PFSK-1 (cell line): ENCODE measurements around the gene CAMTA1.

Experiments
- POLR2AphosphoS5 ChIP-seq: IDR thresholded peaks from 2 replicates; pipeline ENCODE4 v1.6.1; 2012; ENCODE audit warnings: low read depth, mild to moderate bottlenecking, control low read depth, low read length, moderate library complexity
- REST ChIP-seq, 2 experiments: IDR thresholded peaks; 2 replicates each; pipeline versions ENCODE4 v1.6.1 to v1.8.0; 2011 to 2012; ENCODE audit warnings: low read depth in 2 of 2, low read length in 2 of 2, control low read depth in 1 of 2, inconsistent platforms in 1 of 2, mild to moderate bottlenecking in 1 of 2, moderate library complexity in 1 of 2; ENCODE audit not compliant: insufficient read depth in 1 of 2
- SIN3A ChIP-seq: IDR thresholded peaks from 2 replicates; pipeline ENCODE4 v1.6.1; 2012; ENCODE audit warnings: mild to moderate bottlenecking, low read length, moderate library complexity, borderline replicate concordance; ENCODE audit not compliant: insufficient read depth
- TAF1 ChIP-seq: IDR thresholded peaks from 2 replicates; pipeline ENCODE4 v1.6.1; 2012; ENCODE audit warnings: low read length, control low read depth, borderline replicate concordance; ENCODE audit not compliant: insufficient read depth

- TF ChIP-seq POLR2AphosphoS5 (no peak), TAF1 (no peak), SIN3A (no peak), REST (IDR thresholded peaks at IDR 0.05; ENCODE audit: insufficient read depth in 1 of 2, low read depth in 2 of 2, low read length in 2 of 2) (no peak)
These were observed 679.5 kb downstream of the CAMTA1 start for GRCh38 chr1:7464736-7465135.
